HCT116 (cell line): ENCODE data around the gene PPARGC1A.

Experiments
- EZH2 ChIP-seq: fragments of 200-600 bp; sonication (generic); IDR thresholded peaks from 2 replicates; pipeline ENCODE4 v1.6.1; 2017; ENCODE audit warnings: antibody characterized with exemption, mixed run types
- EZH2phosphoT487 ChIP-seq: fragments of 200-600 bp; IDR thresholded peaks from 2 replicates; pipeline ENCODE4 v1.6.1; 2018; ENCODE audit warnings: antibody characterized with exemption, borderline replicate concordance
- POLR2A ChIP-seq: IDR thresholded peaks from 2 replicates; pipeline ENCODE4 v1.7.0; 2011; ENCODE audit warnings: borderline replicate concordance; ENCODE audit not compliant: insufficient read depth, insufficient read length; ENCODE audit errors: extremely low read depth
- POLR2AphosphoS5 ChIP-seq: IDR thresholded peaks from 2 replicates; pipeline ENCODE4 v1.6.1; 2011; ENCODE audit warnings: mild to moderate bottlenecking, low read depth, low read length, moderate library complexity
- RAD21 ChIP-seq: IDR thresholded peaks from 2 replicates; pipeline ENCODE4 v1.6.1; 2012; ENCODE audit warnings: low read depth, mild to moderate bottlenecking
- REST ChIP-seq: IDR thresholded peaks from 2 replicates; pipeline ENCODE4 v1.6.1; 2012; ENCODE audit warnings: low read depth
- SIN3A ChIP-seq: IDR thresholded peaks from 2 replicates; pipeline ENCODE4 v1.6.1; 2012; ENCODE audit warnings: low read depth
- ZFX ChIP-seq: fragments of 450-650 bp; IDR thresholded peaks from 2 replicates; pipeline ENCODE4 v1.6.1; 2017
- ZNF274 ChIP-seq: fragments of 200-500 bp; sonication (Bioruptor generic); IDR thresholded peaks from 2 replicates; pipeline ENCODE4 v1.6.1; 2014; ENCODE audit warnings: mild to moderate bottlenecking, low read depth, low read length, inconsistent platforms
- TF ChIP-seq, protein P1 (sequence below), 3 experiments: fragments of 200-600 bp in 1 of 3; sonication (generic) in 1 of 3; IDR thresholded peaks in 2 of 3; conservative IDR thresholded peaks in 1 of 3; 2 replicates each; pipeline ENCODE4 v1.5.1; 2012 to 2017; ENCODE audit warnings: low read depth in 2 of 3, low read length in 2 of 3, antibody characterized with exemption in 1 of 3, borderline replicate concordance in 1 of 3, control low read depth in 1 of 3, mild to moderate bottlenecking in 1 of 3, mixed read lengths in 1 of 3, mixed run types in 1 of 3, moderate library complexity in 1 of 3; ENCODE audit not compliant: insufficient read depth in 1 of 3
- TF ChIP-seq, protein P2 (sequence below): IDR thresholded peaks from 2 replicates; pipeline ENCODE4 v1.6.1; 2011; ENCODE audit warnings: mild to moderate bottlenecking, low read length, moderate library complexity; ENCODE audit not compliant: insufficient replicate concordance; ENCODE audit errors: extremely low read depth

GRCh38 chr4:23882976-23883531, 6.8 kb downstream of the PPARGC1A start:
- TF ChIP-seq POLR2A (no peak), ZNF274 (no peak), EZH2phosphoT487 (no peak), SIN3A (no peak), POLR2AphosphoS5 (no peak), RAD21 (no peak), REST (no peak), EZH2 (no peak), ZFX (no peak)
- TF ChIP-seq, protein P1, sequence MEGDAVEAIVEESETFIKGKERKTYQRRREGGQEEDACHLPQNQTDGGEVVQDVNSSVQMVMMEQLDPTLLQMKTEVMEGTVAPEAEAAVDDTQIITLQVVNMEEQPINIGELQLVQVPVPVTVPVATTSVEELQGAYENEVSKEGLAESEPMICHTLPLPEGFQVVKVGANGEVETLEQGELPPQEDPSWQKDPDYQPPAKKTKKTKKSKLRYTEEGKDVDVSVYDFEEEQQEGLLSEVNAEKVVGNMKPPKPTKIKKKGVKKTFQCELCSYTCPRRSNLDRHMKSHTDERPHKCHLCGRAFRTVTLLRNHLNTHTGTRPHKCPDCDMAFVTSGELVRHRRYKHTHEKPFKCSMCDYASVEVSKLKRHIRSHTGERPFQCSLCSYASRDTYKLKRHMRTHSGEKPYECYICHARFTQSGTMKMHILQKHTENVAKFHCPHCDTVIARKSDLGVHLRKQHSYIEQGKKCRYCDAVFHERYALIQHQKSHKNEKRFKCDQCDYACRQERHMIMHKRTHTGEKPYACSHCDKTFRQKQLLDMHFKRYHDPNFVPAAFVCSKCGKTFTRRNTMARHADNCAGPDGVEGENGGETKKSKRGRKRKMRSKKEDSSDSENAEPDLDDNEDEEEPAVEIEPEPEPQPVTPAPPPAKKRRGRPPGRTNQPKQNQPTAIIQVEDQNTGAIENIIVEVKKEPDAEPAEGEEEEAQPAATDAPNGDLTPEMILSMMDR (IDR thresholded peaks at IDR 0.05 in 2 of 3, conservative IDR thresholded peaks at IDR 0.05 in 1 of 3; ENCODE audit: borderline replicate concordance in 1 of 3, insufficient read depth in 1 of 3, low read depth in 2 of 3, low read length in 2 of 3) = no peak
- TF ChIP-seq, protein P2, sequence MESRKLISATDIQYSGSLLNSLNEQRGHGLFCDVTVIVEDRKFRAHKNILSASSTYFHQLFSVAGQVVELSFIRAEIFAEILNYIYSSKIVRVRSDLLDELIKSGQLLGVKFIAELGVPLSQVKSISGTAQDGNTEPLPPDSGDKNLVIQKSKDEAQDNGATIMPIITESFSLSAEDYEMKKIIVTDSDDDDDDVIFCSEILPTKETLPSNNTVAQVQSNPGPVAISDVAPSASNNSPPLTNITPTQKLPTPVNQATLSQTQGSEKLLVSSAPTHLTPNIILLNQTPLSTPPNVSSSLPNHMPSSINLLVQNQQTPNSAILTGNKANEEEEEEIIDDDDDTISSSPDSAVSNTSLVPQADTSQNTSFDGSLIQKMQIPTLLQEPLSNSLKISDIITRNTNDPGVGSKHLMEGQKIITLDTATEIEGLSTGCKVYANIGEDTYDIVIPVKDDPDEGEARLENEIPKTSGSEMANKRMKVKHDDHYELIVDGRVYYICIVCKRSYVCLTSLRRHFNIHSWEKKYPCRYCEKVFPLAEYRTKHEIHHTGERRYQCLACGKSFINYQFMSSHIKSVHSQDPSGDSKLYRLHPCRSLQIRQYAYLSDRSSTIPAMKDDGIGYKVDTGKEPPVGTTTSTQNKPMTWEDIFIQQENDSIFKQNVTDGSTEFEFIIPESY = no peak
